KOPT-K1 (cell line): ENCODE data around the gene GNAS.

Source experiments
- H3K27ac ChIP-seq: fragments of 200-600 bp; sonication (generic); 2 replicates; pipeline ENCODE4 v1.5.1; 2016; ENCODE audit warnings: antibody characterized with exemption, mild to moderate bottlenecking, low read depth, low read length; ENCODE audit not compliant: poor library complexity, severe bottlenecking
- H3K36me3 ChIP-seq: fragments of 200-600 bp; sonication (generic); 2 replicates; pipeline ENCODE4 v1.5.1; 2017; ENCODE audit warnings: antibody characterized with exemption, mild to moderate bottlenecking, low read length, moderate library complexity; ENCODE audit not compliant: insufficient read depth
- H3K9me3 ChIP-seq: fragments of 200-600 bp; sonication (generic); 2 replicates; pipeline ENCODE4 v1.5.1; 2017; ENCODE audit warnings: antibody characterized with exemption, low read length, mild to moderate bottlenecking; ENCODE audit not compliant: insufficient read depth, poor library complexity, severe bottlenecking

Gene GNAS

GRCh38 chr20:58852543-58853271, at the start of gene GNAS:
Gene GNAS (plus strand): TSS chr20:58852716.
- Histone ChIP-seq H3K9me3 (peaks cover 39% of the 10 kb centered on the region), H3K27ac (no peak within 1 kb of the TSS), H3K36me3 (no peaks in the 10 kb centered on the region)

GRCh38 chr20:58803533-58803932, 49.0 kb upstream of the GNAS start:
- Histone ChIP-seq H3K36me3 (no peaks in the 10 kb centered on the region), H3K9me3 (no peaks in the 10 kb centered on the region), H3K27ac (no peak overlapping the region)

- H3K9me3 ChIP-seq = no peaks in the 10 kb centered on the region
- H3K27ac ChIP-seq = no peak overlapping the region
- H3K36me3 ChIP-seq = no peaks in the 10 kb centered on the region
Measured at GRCh38 chr20:58807801-58808200, 44.7 kb upstream of the GNAS start.

GRCh38 chr20:58808271-58809046, 44.1 kb upstream of the GNAS start:
- Histone ChIP-seq H3K9me3 (no peaks in the 10 kb centered on the region), H3K36me3 (no peaks in the 10 kb centered on the region), H3K27ac (no peak overlapping the region)

- no peaks in the 10 kb centered on the region for H3K36me3 ChIP-seq
- H3K27ac ChIP-seq = no peak overlapping the region
- no peaks in the 10 kb centered on the region for H3K9me3 ChIP-seq
Measured at GRCh38 chr20:58810116-58810878, 42.2 kb upstream of the GNAS start.

GRCh38 chr20:58810879-58811250, 41.7 kb upstream of the GNAS start:
- H3K27ac ChIP-seq = no peak overlapping the region
- H3K36me3 ChIP-seq = no peaks in the 10 kb centered on the region
- H3K9me3 ChIP-seq = no peaks in the 10 kb centered on the region

GRCh38 chr20:58811334-58811733, 41.2 kb upstream of the GNAS start:
- no peaks in the 10 kb centered on the region for H3K36me3 ChIP-seq
- H3K27ac ChIP-seq = no peak overlapping the region
- H3K9me3 ChIP-seq = no peaks in the 10 kb centered on the region

- Histone ChIP-seq H3K9me3 (no peaks in the 10 kb centered on the region), H3K36me3 (no peaks in the 10 kb centered on the region), H3K27ac (no peak overlapping the region)
Measured at GRCh38 chr20:58813369-58813768, 39.1 kb upstream of the GNAS start.

GRCh38 chr20:58815448-58815847, 37.1 kb upstream of the GNAS start:
- H3K36me3 ChIP-seq = no peaks in the 10 kb centered on the region
- H3K9me3 ChIP-seq = peaks cover 5% of the 10 kb centered on the region
- H3K27ac ChIP-seq = no peak overlapping the region

GRCh38 chr20:58816051-58816450, 36.5 kb upstream of the GNAS start:
- Histone ChIP-seq H3K9me3 (peaks cover 11% of the 10 kb centered on the region), H3K27ac (no peak overlapping the region)

GRCh38 chr20:58816957-58817651, 35.4 kb upstream of the GNAS start:
- no peak overlapping the region for H3K27ac ChIP-seq
- no peaks in the 10 kb centered on the region for H3K36me3 ChIP-seq
- peaks cover 14% of the 10 kb centered on the region for H3K9me3 ChIP-seq

More at GRCh38 chr20:58816051-58816450, 36.5 kb upstream of the GNAS start:
- H3K36me3 ChIP-seq = no peaks in the 10 kb centered on the region

GRCh38 chr20:58817748-58818147, 34.8 kb upstream of the GNAS start:
- H3K27ac ChIP-seq = no peak overlapping the region
- peaks cover 14% of the 10 kb centered on the region for H3K9me3 ChIP-seq
- no peaks in the 10 kb centered on the region for H3K36me3 ChIP-seq

GRCh38 chr20:58818586-58819285, 33.8 kb upstream of the GNAS start:
- Histone ChIP-seq H3K36me3 (no peaks in the 10 kb centered on the region), H3K9me3 (peaks cover 14% of the 10 kb centered on the region), H3K27ac (no peak overlapping the region)

- H3K36me3 ChIP-seq = no peaks in the 10 kb centered on the region
- H3K9me3 ChIP-seq = peaks cover 14% of the 10 kb centered on the region
- no peak overlapping the region for H3K27ac ChIP-seq
Measured at GRCh38 chr20:58819921-58820320, 32.6 kb upstream of the GNAS start.
